ENCODE measurements around the gene DCLK2. TPM values are rescaled to one million over a fixed set of nuclear protein-coding genes. Genes with fewer than 3 reads are reported as not detected.
A peak's percentile ranks its signal among the peaks of the same experiment; 100 is the strongest.

Gene DCLK2
- total and polyA plus RNA-seq, 2 of the 8 experiments (the other 6 are each of a cell fraction or from before 2014, with no cell fraction given): 0.32 to 0.37 TPM

GRCh38 chr4:150119492-150119891 is 41.2 kb downstream of the DCLK2 start:
- TF ChIP-seq JUN (IDR thresholded peaks at IDR 0.05; ENCODE audit: low read depth, low read length): peak; percentile 53; the same call in 1 of the 2 replicates
- peak; percentile 75 for TF ChIP-seq JUND (IDR thresholded peaks at IDR 0.05; ENCODE audit: low read length)
- TF ChIP-seq KDM5A (IDR thresholded peaks at IDR 0.05; ENCODE audit: low read length): no peak
- Histone ChIP-seq H4K91ac (replicated peaks; ENCODE audit: insufficient read length, low read length) (no peak overlapping the region), H3K9ac (replicated peaks in 1 of 4; ENCODE audit: extremely low read depth in 1 of 4, low read depth in 3 of 4, low read length in 3 of 4) (no peak overlapping the region), H3K79me2 (ENCODE audit: control insufficient read depth in 1 of 2, insufficient read depth in 2 of 2, low read length in 2 of 2) (no peaks in the 10 kb centered on the region), H2BK120ac (replicated peaks; ENCODE audit: low read depth, low read length) (no peak overlapping the region), H4K5ac (ENCODE audit: insufficient read length, low read depth, low read length) (no peak overlapping the region), H4K20me1 (replicated peaks in 1 of 2; ENCODE audit: control insufficient read depth in 1 of 2, insufficient read depth in 2 of 2, low read length in 2 of 2) (no peaks in the 10 kb centered on the region), H3K79me1 (ENCODE audit: low read depth, low read length) (no peaks in the 10 kb centered on the region), H2AK5ac (ENCODE audit: low read depth, low read length) (no peak overlapping the region), H3K36me3 (ENCODE audit: control insufficient read depth in 2 of 4, insufficient read depth in 4 of 4, low read length in 3 of 4) (no peaks in the 10 kb centered on the region), H2BK5ac (ENCODE audit: low read depth, low read length) (no peak overlapping the region), H2AFZ (ENCODE audit: low read length) (no peak overlapping the region), H3K4ac (replicated peaks; ENCODE audit: insufficient read length, low read depth, low read length) (no peak overlapping the region), H4K8ac (ENCODE audit: extremely low read depth, insufficient read depth, low read length) (no peak overlapping the region), H3K14ac (ENCODE audit: insufficient read length) (no peak overlapping the region), H3K9me3 (ENCODE audit: insufficient read depth in 2 of 2, low read depth in 1 of 2, low read length in 1 of 2) (no peaks in the 10 kb centered on the region), H3K23ac (ENCODE audit: insufficient read length) (no peak overlapping the region), H3K4me1 (replicated peaks in 1 of 4; ENCODE audit: control insufficient read depth in 3 of 4, insufficient read depth in 4 of 4, low read length in 3 of 4) (no peaks in the 10 kb centered on the region), H2BK20ac (ENCODE audit: low read length) (no peak overlapping the region), H3K27me3 (replicated peaks in 1 of 4; ENCODE audit: control insufficient read depth in 3 of 4, extremely low read depth in 1 of 4, insufficient read depth in 3 of 4, low read length in 3 of 4) (no peaks in the 10 kb centered on the region), H2BK12ac (ENCODE audit: low read depth, low read length) (no peak overlapping the region), H3K23me2 (ENCODE audit: low read depth, low read length) (no peaks in the 10 kb centered on the region), H3K56ac (replicated peaks; ENCODE audit: insufficient read length, low read depth, low read length) (no peak overlapping the region), H3K4me3 (ENCODE audit: extremely low read depth in 1 of 4, insufficient read depth in 2 of 4, low read depth in 3 of 4, low read length in 4 of 4) (no peak overlapping the region), H3K27ac (ENCODE audit: low read depth, low read length) (no peak overlapping the region), H2BK15ac (ENCODE audit: low read length) (no peak overlapping the region), H3K4me2 (ENCODE audit: insufficient read depth in 1 of 2, low read depth in 2 of 2, low read length in 2 of 2) (no peak overlapping the region), H3K18ac (ENCODE audit: extremely low read depth, low read length) (no peak overlapping the region)
- POLR2A ChIA-PET (ENCODE audit: partially characterized antibody): no interaction called here
- CTCF ChIA-PET (ENCODE audit: partially characterized antibody): interaction anchor here (0.7 to 1.1 kb wide), 2 partner anchors 40 to 55 kb away, joined by 3 to 5 read pairs; no protein-coding TSS in a partner anchor
- FAIRE-seq (no peak), DNase-seq (ENCODE audit: low read depth in 1 of 2, low spot score in 2 of 2) (no peak)
- WGBS, 2 experiments (ENCODE audit: extremely low coverage in 1 of 2, insufficient coverage in 1 of 2, insufficient read length in 1 of 2, insufficient replicate concordance in 2 of 2, low coverage in 1 of 2, low lambda C conversion rate in 2 of 2, missing lambda C conversion rate in 1 of 2): 59% methylated on average over 1 of the region's 1 CpG; no CpG with 5 or more reads in 1 of the 2 experiments
